H1 (cell line): Measurements from ENCODE around the gene SRSF8. TPM values are rescaled to one million over a fixed set of nuclear protein-coding genes. Genes with fewer than 3 reads are reported as not detected.

ENCODE experiments used
- CTCF ChIA-PET: fragments of 300-600 bp; sonication (Branson Sonifier 250); formaldehyde crosslinking; loops from one replicate; lab custom pipeline; 2021; ENCODE audit not compliant: partially characterized antibody; lab: Charles Lee
- POLR2A ChIA-PET: fragments of 300-600 bp; sonication (Branson Sonifier 250); formaldehyde crosslinking; loops from one replicate; lab custom pipeline; 2021; ENCODE audit warnings: inconsistent platforms; ENCODE audit not compliant: partially characterized antibody; lab: Charles Lee
- DNase-seq, 2 experiments: peaks; one replicate each; pipeline versions ENCODE4 v3.0.0 to v3.0.0-alpha.2; 2010 to 2022; ENCODE audit warnings: low spot score in 2 of 2, low read depth in 1 of 2, mixed read lengths in 1 of 2
- FAIRE-seq: peaks from 2 replicates; lab custom pipeline; 2011; peaks lifted over from hg19 to GRCh38; lab: Jason Lieb, UNC
- H2AFZ ChIP-seq: 2 replicates; pipeline ENCODE4 v1.8.1; 2012; ENCODE audit warnings: low read length, inconsistent platforms
- H2AK5ac ChIP-seq: 2 replicates; pipeline ENCODE4 v1.6.1; 2013; ENCODE audit warnings: low read depth, low read length
- H2BK120ac ChIP-seq: replicated peaks from 2 replicates; pipeline ENCODE3; 2013; ENCODE audit warnings: low read depth, low read length, inconsistent platforms
- H2BK12ac ChIP-seq: 2 replicates; pipeline ENCODE4 v1.6.1; 2013; ENCODE audit warnings: low read depth, low read length
- H2BK15ac ChIP-seq: 2 replicates; pipeline ENCODE4 v1.6.1; 2013; ENCODE audit warnings: low read length
- H2BK20ac ChIP-seq: 2 replicates; pipeline ENCODE4 v1.6.1; 2013; ENCODE audit warnings: low read length
- H2BK5ac ChIP-seq: 2 replicates; pipeline ENCODE4 v1.6.1; 2013; ENCODE audit warnings: low read depth, low read length
- H3K14ac ChIP-seq: 2 replicates; pipeline ENCODE4 v1.6.1; 2013; ENCODE audit warnings: inconsistent platforms; ENCODE audit not compliant: insufficient read length
- H3K18ac ChIP-seq: 2 replicates; pipeline ENCODE4 v1.6.1; 2013; ENCODE audit warnings: low read length; ENCODE audit errors: extremely low read depth
- H3K23ac ChIP-seq: 2 replicates; pipeline ENCODE4 v1.6.1; 2013; ENCODE audit warnings: inconsistent platforms; ENCODE audit not compliant: insufficient read length
- H3K23me2 ChIP-seq: 2 replicates; pipeline ENCODE4 v1.6.1; 2013; ENCODE audit warnings: low read depth, low read length
- H3K27ac ChIP-seq: 2 replicates; pipeline ENCODE4 v1.6.1; 2011; ENCODE audit warnings: low read depth, low read length, inconsistent platforms
- H3K27me3 ChIP-seq, 4 experiments: replicated peaks in 1 of 4; 1 replicate in 1 of 4; 2 replicates in 3 of 4; pipeline versions ENCODE4 v1.6.1 to v1.8.1; 2011 to 2013; ENCODE audit warnings: low read length in 3 of 4, mild to moderate bottlenecking in 3 of 4, inconsistent platforms in 2 of 4, mixed read lengths in 2 of 4, moderate library complexity in 1 of 4; ENCODE audit not compliant: control insufficient read depth in 3 of 4, insufficient read depth in 3 of 4; ENCODE audit errors: extremely low read depth in 1 of 4
- H3K36me3 ChIP-seq, 4 experiments: 2 replicates each; pipeline versions ENCODE4 v1.6.1 to v1.8.1; 2011 to 2013; ENCODE audit warnings: mild to moderate bottlenecking in 4 of 4, low read length in 3 of 4, moderate library complexity in 2 of 4, control low read depth in 1 of 4, inconsistent platforms in 1 of 4; ENCODE audit not compliant: insufficient read depth in 4 of 4, control insufficient read depth in 2 of 4
- H3K4ac ChIP-seq: replicated peaks from 2 replicates; pipeline ENCODE3; 2013; ENCODE audit warnings: low read length, low read depth, mixed read lengths, inconsistent platforms; ENCODE audit not compliant: insufficient read length
- H3K4me1 ChIP-seq, 4 experiments: replicated peaks in 1 of 4; 1 replicate in 1 of 4; 2 replicates in 3 of 4; pipeline versions ENCODE4 v1.6.1 to v1.8.1; 2011 to 2013; ENCODE audit warnings: low read length in 3 of 4, inconsistent platforms in 2 of 4, mixed read lengths in 1 of 4; ENCODE audit not compliant: insufficient read depth in 4 of 4, control insufficient read depth in 3 of 4
- H3K4me2 ChIP-seq, 2 experiments: 2 replicates each; pipeline versions ENCODE4 v1.6.1 to v1.8.1; 2011 to 2013; ENCODE audit warnings: low read depth in 2 of 2, low read length in 2 of 2, control low read depth in 1 of 2, inconsistent platforms in 1 of 2, mild to moderate bottlenecking in 1 of 2; ENCODE audit not compliant: insufficient read depth in 1 of 2
- H3K4me3 ChIP-seq, 4 experiments: fragments of 200-600, 300-600 bp in 1 of 4; sonication (generic), shearing (Covaris generic), sonication (Bioruptor Twin) in 1 of 4; 2 replicates each; pipeline versions ENCODE4 v1.5.1 to v1.8.1; 2011 to 2016; ENCODE audit warnings: low read length in 4 of 4, low read depth in 3 of 4, control low read depth in 2 of 4, inconsistent platforms in 2 of 4, mild to moderate bottlenecking in 2 of 4, mixed read lengths in 1 of 4, moderate library complexity in 1 of 4; ENCODE audit not compliant: insufficient read depth in 2 of 4; ENCODE audit errors: extremely low read depth in 1 of 4
- H3K56ac ChIP-seq: replicated peaks from 2 replicates; pipeline ENCODE3; 2013; ENCODE audit warnings: low read depth, mild to moderate bottlenecking, mixed read lengths, low read length, inconsistent platforms; ENCODE audit not compliant: insufficient read length
- H3K79me1 ChIP-seq: 2 replicates; pipeline ENCODE4 v1.6.1; 2013; ENCODE audit warnings: low read depth, low read length, control low read depth
- H3K79me2 ChIP-seq, 2 experiments: 2 replicates each; pipeline versions ENCODE4 v1.6.1 to v1.8.1; 2012 to 2013; ENCODE audit warnings: low read length in 2 of 2, mild to moderate bottlenecking in 2 of 2, inconsistent platforms in 1 of 2; ENCODE audit not compliant: insufficient read depth in 2 of 2, control insufficient read depth in 1 of 2
- H3K9ac ChIP-seq, 4 experiments: replicated peaks in 1 of 4; 1 replicate in 1 of 4; 2 replicates in 3 of 4; pipeline versions ENCODE4 v1.6.1 to v1.8.1; 2011 to 2013; ENCODE audit warnings: low read depth in 3 of 4, low read length in 3 of 4, control low read depth in 2 of 4, mild to moderate bottlenecking in 2 of 4, moderate library complexity in 2 of 4, inconsistent platforms in 1 of 4; ENCODE audit errors: extremely low read depth in 1 of 4
- H3K9me3 ChIP-seq, 2 experiments: 2 replicates each; pipeline versions ENCODE4 v1.6.1 to v1.8.1; 2012 to 2013; ENCODE audit warnings: mild to moderate bottlenecking in 2 of 2, moderate library complexity in 2 of 2, control low read depth in 1 of 2, inconsistent platforms in 1 of 2, low read depth in 1 of 2, low read length in 1 of 2, mixed read lengths in 1 of 2; ENCODE audit not compliant: insufficient read depth in 2 of 2
- H4K20me1 ChIP-seq, 2 experiments: replicated peaks in 1 of 2; 2 replicates each; pipeline versions ENCODE3 to v1.8.1; 2011 to 2013; ENCODE audit warnings: inconsistent platforms in 2 of 2, low read length in 2 of 2, mild to moderate bottlenecking in 1 of 2; ENCODE audit not compliant: insufficient read depth in 2 of 2, control insufficient read depth in 1 of 2
- H4K5ac ChIP-seq: 2 replicates; pipeline ENCODE4 v1.6.1; 2013; ENCODE audit warnings: low read length, low read depth, mixed read lengths, inconsistent platforms; ENCODE audit not compliant: insufficient read length
- H4K8ac ChIP-seq: 2 replicates; pipeline ENCODE4 v1.8.0; 2013; ENCODE audit warnings: mild to moderate bottlenecking, moderate library complexity, low read length, inconsistent platforms; ENCODE audit not compliant: insufficient read depth; ENCODE audit errors: extremely low read depth
- H4K91ac ChIP-seq: replicated peaks from 2 replicates; pipeline ENCODE3; 2013; ENCODE audit warnings: low read length, mixed read lengths, inconsistent platforms; ENCODE audit not compliant: insufficient read length
- ASH2L ChIP-seq: fragments of 200-600, 300-600 bp; sonication (generic); IDR thresholded peaks from one replicate; pipeline ENCODE4 v1.7.1; 2017; ENCODE audit warnings: low read length
- CHD2 ChIP-seq: IDR thresholded peaks from 2 replicates; pipeline ENCODE4 v1.6.1; 2012; ENCODE audit warnings: low read length, improper control_type of control experiment
- E2F6 ChIP-seq: IDR thresholded peaks from 2 replicates; pipeline ENCODE4 v1.6.1; 2012; ENCODE audit warnings: inconsistent platforms
- HDAC2 ChIP-seq, 2 experiments: fragments of 300-600 bp in 1 of 2; sonication (generic) in 1 of 2; IDR thresholded peaks; 2 replicates each; pipeline ENCODE4 v1.6.1; 2011 to 2012; ENCODE audit warnings: low read depth in 2 of 2, low read length in 2 of 2, mild to moderate bottlenecking in 2 of 2, moderate library complexity in 2 of 2, borderline replicate concordance in 1 of 2, inconsistent platforms in 1 of 2
- JUN ChIP-seq: IDR thresholded peaks from 2 replicates; pipeline ENCODE4 v1.6.1; 2011; ENCODE audit warnings: low read depth, mild to moderate bottlenecking, improper control_type of control experiment, low read length
- KDM1A ChIP-seq: fragments of 200-600, 300-600 bp; sonication (generic); IDR thresholded peaks from 2 replicates; pipeline ENCODE4 v1.7.1; 2016; ENCODE audit warnings: mild to moderate bottlenecking, low read length, borderline replicate concordance
- KDM5A ChIP-seq: fragments of 200-600 bp; IDR thresholded peaks from 2 replicates; pipeline ENCODE4 v1.7.1; 2012; ENCODE audit warnings: mild to moderate bottlenecking, low read length, inconsistent platforms, mixed read lengths
- MAFK ChIP-seq: IDR thresholded peaks from 2 replicates; pipeline ENCODE4 v1.6.1; 2012; ENCODE audit warnings: low read depth, mild to moderate bottlenecking, improper control_type of control experiment, low read length
- MAX ChIP-seq: IDR thresholded peaks from 2 replicates; pipeline ENCODE4 v1.6.1; 2012; ENCODE audit warnings: inconsistent platforms
- NANOG ChIP-seq: IDR thresholded peaks from 2 replicates; pipeline ENCODE4 v1.6.1; 2011; ENCODE audit warnings: low read length, low read depth, mild to moderate bottlenecking, inconsistent platforms; ENCODE audit not compliant: insufficient read depth, poor library complexity, severe bottlenecking
- SAP30 ChIP-seq: fragments of 300-600 bp; sonication (generic); IDR thresholded peaks from 2 replicates; pipeline ENCODE4 v1.7.1; 2012; ENCODE audit warnings: low read length, moderate library complexity, mild to moderate bottlenecking, inconsistent platforms; ENCODE audit not compliant: insufficient read depth, insufficient replicate concordance
- TCF12 ChIP-seq: IDR thresholded peaks from 2 replicates; pipeline ENCODE4 v1.6.1; 2011; ENCODE audit warnings: low read depth, mild to moderate bottlenecking, low read length
- TEAD4 ChIP-seq: IDR thresholded peaks from 2 replicates; pipeline ENCODE4 v1.6.1; 2012; ENCODE audit warnings: low read depth, low read length, inconsistent platforms, mixed read lengths
- WGBS, 2 experiments: shearing (Covaris generic) in 1 of 2; methylation state at CpG; one replicate each; pipeline versions ENCODE4 v1.1.6 to v1.1.7; 2013 to 2015; ENCODE audit warnings: low lambda C conversion rate in 2 of 2, mixed read lengths in 2 of 2, inconsistent platforms in 1 of 2, low coverage in 1 of 2, missing lambda C conversion rate in 1 of 2; ENCODE audit not compliant: insufficient replicate concordance in 2 of 2, insufficient coverage in 1 of 2, insufficient read length in 1 of 2; ENCODE audit errors: extremely low coverage in 1 of 2, missing lambda C conversion rate in 1 of 2; 5-methylcytosine and 5-hydroxymethylcytosine counted together
- polyA plus RNA-seq, 7 experiments: library from polyadenylated mRNA; depleted of rRNA in 3 of 7; stranded (reverse) in 5 of 7; unstranded in 2 of 7; fragments of >200 nt in 5 of 7; fragments of 200-250 nt in 2 of 7; gene quantifications; 1 replicate in 5 of 7; 2 replicates in 1 of 7; 4 replicates in 1 of 7; pipeline versions ENCODE4 v1.2.1 to v1.2.3, GENCODE V29; 2011 to 2013; ENCODE audit warnings: missing spikeins in 2 of 7, mixed read lengths in 2 of 7
- total RNA-seq: library from RNA; stranded (reverse); fragmentation: NEBNext Ultra II Directional; extraction: Animal tissue kit (Norgen Biotek cat#: 25700); gene quantifications from 2 replicates; pipeline ENCODE4 v1.2.1, GENCODE V29; 2021

Gene SRSF8
- total and polyA plus RNA-seq, 2 of the 8 experiments (the other 6 are each of a cell fraction or from before 2014, with no cell fraction given) = 13.2 to 18.5 TPM

- Histone ChIP-seq H2AFZ (no peak overlapping the region), H3K4ac (no peak overlapping the region), H4K91ac (no peak overlapping the region), H2BK5ac (no peak overlapping the region), H3K27me3 (no peaks in the 10 kb centered on the region), H3K4me1 (peaks cover 0 to 2% (median under 1%) of the 10 kb centered on the region in 4 experiments; a peak in 2 of 7 replicates), H2BK120ac (no peak overlapping the region), H2BK15ac (no peak overlapping the region), H2AK5ac (no peak overlapping the region), H3K36me3 (no peaks in the 10 kb centered on the region), H3K9ac (no peak overlapping the region), H3K56ac (no peak overlapping the region), H3K27ac (no peak overlapping the region), H2BK12ac (no peak overlapping the region), H3K4me2 (no peak overlapping the region), H4K20me1 (peaks cover 0 to 2% of the 10 kb centered on the region in 2 experiments), H4K8ac (no peak overlapping the region), H3K14ac (no peak overlapping the region), H2BK20ac (no peak overlapping the region), H3K23ac (no peak overlapping the region), H4K5ac (no peak overlapping the region), H3K23me2 (peaks cover 6% of the 10 kb centered on the region; the same call in 1 of the 2 replicates), H3K18ac (no peak overlapping the region), H3K79me1 (no peaks in the 10 kb centered on the region), H3K4me3 (no peak overlapping the region), H3K9me3 (no peaks in the 10 kb centered on the region), H3K79me2 (peaks cover 0 to 2% of the 10 kb centered on the region in 2 experiments; a peak in 1 of 4 replicates)
- POLR2A ChIA-PET = interaction anchor here (4.0 to 5.7 kb wide), 2 partner anchors 21 to 81 kb away, joined by 35 to 44 read pairs; partner anchors contain the start of gene ENDOD1
- 93% methylated on average over 1 of the region's 1 CpG; no CpG with 5 or more reads in 1 of the 2 experiments for WGBS, 2 experiments
- FAIRE-seq = no peak
- CTCF ChIA-PET = interaction anchor here (0.6 to 7.0 kb wide), 27 partner anchors 9 to 771 kb away, joined by 3 to 84 read pairs (median 4); partner anchors contain the start of gene ENDOD1
- DNase-seq = no peak
- no peak for TF ChIP-seq MAX
- no peak for TF ChIP-seq JUN
- no peak for TF ChIP-seq E2F6
- no peak for TF ChIP-seq KDM1A
- TF ChIP-seq NANOG = no peak
- no peak for TF ChIP-seq SAP30
- no peak for TF ChIP-seq TCF12
- TF ChIP-seq ASH2L = no peak
- no peak for TF ChIP-seq HDAC2 (IDR thresholded peaks at IDR 0.05; ENCODE audit: borderline replicate concordance in 1 of 2, low read depth in 2 of 2, low read length in 2 of 2)
- no peak for TF ChIP-seq MAFK
- no peak for TF ChIP-seq KDM5A
- no peak for TF ChIP-seq CHD2
- no peak for TF ChIP-seq TEAD4
Observed at GRCh38 chr11:95070471-95070870, 3.8 kb downstream of the SRSF8 start.
